ENCODE measurements around the gene BUB1. TPM values are rescaled to one million over a fixed set of nuclear protein-coding genes. Genes with fewer than 3 reads are reported as not detected.
A peak's percentile ranks its signal among the peaks of the same experiment; 100 is the strongest.
"Not testable (repeated sequence)": the region's sequence is repeated elsewhere in the genome, so short reads cannot be mapped to it uniquely, and the experiment has no call there.

BUB1 gene
- total RNA-seq, 2 donors from 2014 or later = not detected

GRCh38 chr2:110609843-110610612 lies 67.8 kb downstream of the BUB1 start:
- intact Hi-C loops (cut with DNase I); H3K36me3 ChIP-seq (replicated peaks in 1 of 2; ENCODE audit: insufficient read depth in 1 of 2, low read depth in 2 of 2); H3K4me3 ChIP-seq; H3K4me1 ChIP-seq; H3K27ac ChIP-seq; DNase-seq; H3K27me3 ChIP-seq; H3K9me3 ChIP-seq: not testable (repeated sequence)
- ATAC-seq = peak; percentile 43
- 7% methylated on average over 3 of the region's 45 CpGs; no CpG with 5 or more reads in 1 of the 2 donors for WGBS, 2 donors

DNA sequence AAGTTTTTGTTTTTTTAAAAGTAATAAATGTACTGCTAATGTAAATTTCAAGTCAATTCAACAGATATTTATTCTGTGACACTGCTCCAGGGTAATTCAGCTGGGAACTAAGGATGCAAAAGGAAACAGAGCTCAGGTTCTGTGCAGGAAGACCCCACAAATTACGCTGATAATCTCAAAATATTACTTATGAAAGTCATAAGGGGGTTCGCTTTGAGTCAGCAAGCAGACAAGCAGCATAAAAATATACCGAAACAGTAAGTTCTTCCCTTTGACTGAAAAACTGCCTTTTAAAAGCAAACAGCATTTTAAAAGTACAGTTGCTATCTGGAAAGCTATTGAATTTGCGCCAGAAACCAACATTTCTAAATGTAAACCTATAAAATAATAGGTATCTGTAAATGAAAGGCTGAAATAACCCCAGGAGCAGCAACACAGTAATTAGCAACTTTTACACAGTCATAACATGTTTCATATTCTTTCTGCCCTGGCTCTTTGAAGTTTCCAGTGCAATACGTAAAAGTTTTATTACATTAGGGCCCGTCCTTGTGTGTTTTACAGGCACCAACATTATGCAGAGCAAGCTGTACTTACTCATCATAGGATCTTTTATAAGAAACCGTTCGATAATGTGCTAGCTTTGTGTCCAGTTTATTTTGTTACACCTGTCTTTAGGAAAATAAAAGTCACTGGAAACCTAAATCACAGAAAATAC lies 68.9 kb downstream of the BUB1 start:
- WGBS, 2 donors = no CpG with 5 or more reads among the region's 8 CpGs
- ATAC-seq; intact Hi-C loops (cut with DNase I): not testable (repeated sequence)

DNA sequence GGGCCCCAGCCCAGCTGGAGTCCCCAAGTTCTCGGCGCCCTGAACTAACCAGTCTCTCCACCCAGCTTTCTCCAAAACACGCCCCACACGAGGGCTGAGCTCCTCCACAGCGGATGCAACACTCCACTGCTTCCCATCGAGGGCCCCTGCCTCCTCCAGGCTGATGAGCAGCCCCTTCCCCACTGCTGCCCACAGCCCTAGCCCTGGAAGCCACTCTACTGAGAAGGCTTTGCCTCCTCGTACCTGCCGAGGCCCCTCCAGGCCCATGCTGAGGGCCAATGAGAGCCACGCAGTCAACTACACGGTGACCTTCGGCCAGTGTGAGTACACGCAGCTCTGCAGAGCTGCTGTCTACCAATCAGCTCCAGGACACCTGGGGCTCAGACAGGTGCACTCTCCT lies 72.8 kb downstream of the BUB1 start:
- ATAC-seq; H3K4me3 ChIP-seq; intact Hi-C loops (cut with DNase I); H3K4me1 ChIP-seq; H3K9me3 ChIP-seq; H3K27me3 ChIP-seq; H3K27ac ChIP-seq; H3K36me3 ChIP-seq (replicated peaks in 1 of 2; ENCODE audit: insufficient read depth in 1 of 2, low read depth in 2 of 2): not testable (repeated sequence)
- peak in 1 of 4 donors; percentile 5 for DNase-seq
- 62 to 76% methylated on average over 4 to 6 of the region's 12 CpGs for WGBS, 2 donors

More for the DNA sequence above, 68.9 kb downstream of the BUB1 start:
- DNase-seq; H3K27me3 ChIP-seq; H3K27ac ChIP-seq; H3K36me3 ChIP-seq (replicated peaks in 1 of 2; ENCODE audit: insufficient read depth in 1 of 2, low read depth in 2 of 2); H3K9me3 ChIP-seq; H3K4me1 ChIP-seq; H3K4me3 ChIP-seq: not testable (repeated sequence)

DNA sequence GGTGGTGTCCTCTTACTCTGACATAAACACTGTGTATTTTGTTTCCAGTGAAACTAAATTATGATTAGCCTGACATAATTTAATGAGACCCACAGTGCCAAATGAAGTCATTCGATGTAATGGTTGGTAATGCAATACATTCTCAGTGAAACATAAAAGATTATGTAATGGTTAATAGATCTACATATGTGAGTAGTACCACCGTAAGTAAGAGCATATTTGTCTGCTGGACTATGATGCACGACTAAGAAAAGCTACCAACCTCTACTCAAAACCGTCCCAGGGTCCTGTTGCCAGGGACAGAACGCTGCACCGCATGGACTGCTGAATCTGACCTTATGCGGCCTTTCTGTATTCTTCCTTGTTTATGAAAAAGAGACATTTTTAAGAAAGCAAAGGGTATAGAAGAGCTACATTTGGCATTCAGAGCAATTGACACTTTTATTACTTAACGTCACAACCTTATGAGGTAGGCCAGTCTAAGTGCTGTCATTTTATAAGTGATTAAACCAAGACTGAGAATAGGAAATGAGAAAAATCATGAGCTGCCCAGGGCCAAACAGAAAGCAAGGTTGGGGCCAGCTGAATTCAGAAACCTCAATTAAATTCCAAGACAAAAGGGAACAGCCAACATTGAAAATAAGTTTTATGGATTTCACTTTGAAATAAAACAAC lies 73.8 kb downstream of the BUB1 start:
- DNase-seq; H3K27ac ChIP-seq; H3K36me3 ChIP-seq (replicated peaks in 1 of 2; ENCODE audit: insufficient read depth in 1 of 2, low read depth in 2 of 2); H3K9me3 ChIP-seq; ATAC-seq; H3K4me1 ChIP-seq; intact Hi-C loops (cut with DNase I); H3K27me3 ChIP-seq; H3K4me3 ChIP-seq: not testable (repeated sequence)
- WGBS, 2 donors = 83% methylated on average over 1 of the region's 8 CpGs; no CpG with 5 or more reads in 1 of the 2 donors

DNA sequence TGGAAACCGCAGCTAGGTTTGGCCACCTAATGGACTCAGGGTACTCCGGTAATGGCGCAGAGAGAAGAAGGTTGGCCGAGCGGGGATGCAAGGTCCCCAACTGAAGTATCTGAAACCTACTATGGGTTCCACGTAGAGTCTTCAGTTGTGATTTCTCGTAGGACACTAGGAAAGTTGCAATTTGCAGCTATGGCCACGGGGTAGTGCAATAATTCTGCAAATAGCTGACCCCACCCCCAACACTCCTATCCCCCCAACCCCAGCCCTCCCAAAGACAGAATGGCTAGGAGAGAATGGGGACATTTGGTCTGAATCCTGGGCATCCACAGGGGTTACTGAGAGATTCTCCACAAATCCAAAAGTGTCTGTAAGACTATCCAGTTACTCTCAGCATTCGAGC lies 75.7 kb downstream of the BUB1 start:
- H3K27ac ChIP-seq; DNase-seq; intact Hi-C loops (cut with DNase I); H3K36me3 ChIP-seq (replicated peaks in 1 of 2; ENCODE audit: insufficient read depth in 1 of 2, low read depth in 2 of 2); H3K27me3 ChIP-seq; H3K9me3 ChIP-seq; ATAC-seq; H3K4me3 ChIP-seq; H3K4me1 ChIP-seq: not testable (repeated sequence)
- 85 to 100% methylated on average over 4 to 5 of the region's 9 CpGs for WGBS, 2 donors

- intact Hi-C loops (cut with DNase I); H3K27me3 ChIP-seq; H3K36me3 ChIP-seq (replicated peaks in 1 of 2; ENCODE audit: insufficient read depth in 1 of 2, low read depth in 2 of 2); DNase-seq; H3K27ac ChIP-seq; H3K4me3 ChIP-seq; ATAC-seq; H3K4me1 ChIP-seq; H3K9me3 ChIP-seq: not testable (repeated sequence)
- no CpG with 5 or more reads among the region's 2 CpGs for WGBS, 2 donors
Measured at GRCh38 chr2:110591973-110592372, 85.9 kb downstream of the BUB1 start.

- no CpG with 5 or more reads among the region's 15 CpGs for WGBS, 2 donors
Measured at GRCh38 chr2:110589677-110590330, 88.1 kb downstream of the BUB1 start.

DNA sequence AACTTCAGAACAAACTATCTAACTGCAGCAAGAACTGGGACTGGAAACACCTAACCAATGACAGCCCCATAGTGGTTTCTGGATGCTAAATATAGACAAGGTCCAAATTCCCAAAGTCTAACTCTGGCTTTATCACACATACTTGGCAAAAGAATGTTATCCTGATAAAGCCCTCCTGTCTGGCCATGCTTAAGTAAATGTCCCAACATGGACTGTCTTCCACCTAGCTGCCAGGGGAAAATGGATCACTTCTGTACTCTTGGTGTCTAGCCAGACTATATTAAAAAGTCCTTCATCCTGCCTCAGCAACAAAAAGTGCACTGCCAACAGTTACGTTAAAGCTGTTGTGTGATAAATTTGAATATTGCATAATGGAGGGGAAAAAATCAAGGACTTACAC lies 89.3 kb downstream of the BUB1 start:
- H3K9me3 ChIP-seq; intact Hi-C loops (cut with DNase I); H3K36me3 ChIP-seq (replicated peaks in 1 of 2; ENCODE audit: insufficient read depth in 1 of 2, low read depth in 2 of 2); H3K27me3 ChIP-seq; DNase-seq; H3K4me1 ChIP-seq; H3K4me3 ChIP-seq; H3K27ac ChIP-seq: not testable (repeated sequence)
- no CpG with 5 or more reads among the region's 1 CpG for WGBS, 2 donors
- ATAC-seq = peak; percentile 80

More at GRCh38 chr2:110589677-110590330, 88.1 kb downstream of the BUB1 start:
- H3K27ac ChIP-seq; H3K9me3 ChIP-seq; H3K4me3 ChIP-seq; intact Hi-C loops (cut with DNase I); H3K4me1 ChIP-seq; DNase-seq; H3K27me3 ChIP-seq; H3K36me3 ChIP-seq (replicated peaks in 1 of 2; ENCODE audit: insufficient read depth in 1 of 2, low read depth in 2 of 2): not testable (repeated sequence)
- peak; percentile 17 for ATAC-seq

Other genes with a start within 250 kb of the BUB1 start
- 1 to 10 TPM in 1 of 2 donors, not detected in 1; 8.3 TPM for gene LIMS4, start 205.2 kb downstream of the BUB1 start, total RNA-seq
- 10 to 100 TPM; 28.3 to 63.3 TPM for gene RGPD6, start 100.8 kb downstream of the BUB1 start, total RNA-seq
- under 1 TPM in 1 of 2 donors, not detected in 1; 0.52 TPM for gene ACOXL, start 54.5 kb upstream of the BUB1 start, total RNA-seq